Mesenchymal stem cell (in vitro differentiated cells and primary cell): ENCODE results near the gene RAD51B.

Source experiments
- DNase-seq: peaks from one replicate; pipeline ENCODE4 v3.0.0-alpha.2; 2013
- H2AFZ ChIP-seq: one replicate; pipeline ENCODE4 v1.6.1; 2013; ENCODE audit warnings: low read depth, mild to moderate bottlenecking, control low read depth, inconsistent platforms, low read length, moderate library complexity
- H2AK5ac ChIP-seq: 2 replicates; pipeline ENCODE4 v1.6.1; 2013; ENCODE audit warnings: low read length, moderate library complexity, mild to moderate bottlenecking, inconsistent platforms; ENCODE audit not compliant: severe bottlenecking
- H2BK120ac ChIP-seq: one replicate; pipeline ENCODE4 v1.6.1; 2013; ENCODE audit warnings: low read depth, mild to moderate bottlenecking, inconsistent platforms, low read length, moderate library complexity
- H2BK12ac ChIP-seq, 2 experiments: one replicate each; pipeline ENCODE4 v1.6.1; 2013; ENCODE audit warnings: inconsistent platforms in 2 of 2, low read length in 2 of 2, mild to moderate bottlenecking in 2 of 2, moderate library complexity in 2 of 2, control low read depth in 1 of 2
- H2BK15ac ChIP-seq: one replicate; pipeline ENCODE4 v1.6.1; 2013; ENCODE audit warnings: mild to moderate bottlenecking, low read depth, inconsistent platforms; ENCODE audit not compliant: poor library complexity, severe bottlenecking
- H2BK5ac ChIP-seq: 2 replicates; pipeline ENCODE4 v1.6.1; 2013; ENCODE audit warnings: low read depth, mild to moderate bottlenecking, low read length, control low read depth, inconsistent platforms; ENCODE audit not compliant: poor library complexity, severe bottlenecking
- H3K14ac ChIP-seq, 2 experiments: one replicate each; pipeline ENCODE4 v1.6.1; 2013; ENCODE audit warnings: inconsistent platforms in 2 of 2, low read length in 2 of 2, control low read depth in 1 of 2, mild to moderate bottlenecking in 1 of 2, moderate library complexity in 1 of 2
- H3K18ac ChIP-seq, 2 experiments: one replicate each; pipeline ENCODE4 v1.6.1; 2013; ENCODE audit warnings: inconsistent platforms in 2 of 2, low read length in 2 of 2, control low read depth in 1 of 2, low read depth in 1 of 2, mild to moderate bottlenecking in 1 of 2
- H3K23ac ChIP-seq, 2 experiments: one replicate each; pipeline ENCODE4 v1.6.1; 2013; ENCODE audit warnings: inconsistent platforms in 2 of 2, low read length in 2 of 2, mild to moderate bottlenecking in 2 of 2, moderate library complexity in 2 of 2, control low read depth in 1 of 2
- H3K27ac ChIP-seq: 2 replicates; pipeline ENCODE4 v1.5.1; 2013; ENCODE audit warnings: mild to moderate bottlenecking, moderate library complexity, low read length, control low read depth, inconsistent platforms; ENCODE audit not compliant: poor library complexity, severe bottlenecking
- H3K27me3 ChIP-seq, 2 experiments: 2 replicates each; pipeline versions ENCODE4 v1.6.1 to v1.7.0; 2013; ENCODE audit warnings: low read length in 2 of 2, mild to moderate bottlenecking in 2 of 2, moderate library complexity in 2 of 2, control low read depth in 1 of 2, inconsistent platforms in 1 of 2; ENCODE audit not compliant: control insufficient read depth in 1 of 2, insufficient read depth in 1 of 2
- H3K36me3 ChIP-seq, 2 experiments: 2 replicates each; pipeline versions ENCODE4 v1.6.1 to v1.7.0; 2013; ENCODE audit warnings: low read length in 2 of 2, control low read depth in 1 of 2, inconsistent platforms in 1 of 2, low read depth in 1 of 2, mild to moderate bottlenecking in 1 of 2; ENCODE audit not compliant: insufficient read depth in 2 of 2, control insufficient read depth in 1 of 2
- H3K4ac ChIP-seq, 2 experiments: one replicate each; pipeline ENCODE4 v1.6.1; 2013; ENCODE audit warnings: inconsistent platforms in 2 of 2, low read length in 2 of 2, mild to moderate bottlenecking in 2 of 2, moderate library complexity in 2 of 2, control low read depth in 1 of 2, low read depth in 1 of 2
- H3K4me1 ChIP-seq: 2 replicates; pipeline ENCODE4 v1.6.1; 2013; ENCODE audit warnings: low read depth, low read length, control low read depth; ENCODE audit not compliant: control insufficient read depth, insufficient read depth
- H3K4me2 ChIP-seq: 2 replicates; pipeline ENCODE4 v1.6.1; 2013; ENCODE audit warnings: low read length, mild to moderate bottlenecking, inconsistent platforms; ENCODE audit not compliant: poor library complexity, severe bottlenecking
- H3K4me3 ChIP-seq, 2 experiments: 2 replicates each; pipeline versions ENCODE4 v1.5.1 to v1.7.0; 2013; ENCODE audit warnings: low read length in 2 of 2, mild to moderate bottlenecking in 2 of 2, control low read depth in 1 of 2, low read depth in 1 of 2; ENCODE audit not compliant: insufficient read depth in 1 of 2
- H3K79me1 ChIP-seq: replicated peaks from 2 replicates; pipeline ENCODE4 v1.6.1; 2013; ENCODE audit warnings: mild to moderate bottlenecking, control low read depth, low read length, inconsistent platforms; ENCODE audit not compliant: poor library complexity, severe bottlenecking
- H3K9ac ChIP-seq: 2 replicates; pipeline ENCODE4 v1.7.0; 2013; ENCODE audit warnings: mild to moderate bottlenecking, low read length, moderate library complexity
- H3K9me3 ChIP-seq: 2 replicates; pipeline ENCODE4 v1.7.0; 2013; ENCODE audit warnings: mild to moderate bottlenecking, low read length; ENCODE audit not compliant: control insufficient read depth
- H4K8ac ChIP-seq: one replicate; pipeline ENCODE4 v1.6.1; 2013; ENCODE audit warnings: inconsistent platforms, mild to moderate bottlenecking, low read length, moderate library complexity
- H4K91ac ChIP-seq: one replicate; pipeline ENCODE4 v1.6.1; 2013; ENCODE audit warnings: mild to moderate bottlenecking, low read length, inconsistent platforms
- WGBS: methylation state at CpG from one replicate; pipeline ENCODE4 v1.1.7; 2013; ENCODE audit warnings: mixed read lengths; 5-methylcytosine and 5-hydroxymethylcytosine counted together

RAD51B gene

DNA sequence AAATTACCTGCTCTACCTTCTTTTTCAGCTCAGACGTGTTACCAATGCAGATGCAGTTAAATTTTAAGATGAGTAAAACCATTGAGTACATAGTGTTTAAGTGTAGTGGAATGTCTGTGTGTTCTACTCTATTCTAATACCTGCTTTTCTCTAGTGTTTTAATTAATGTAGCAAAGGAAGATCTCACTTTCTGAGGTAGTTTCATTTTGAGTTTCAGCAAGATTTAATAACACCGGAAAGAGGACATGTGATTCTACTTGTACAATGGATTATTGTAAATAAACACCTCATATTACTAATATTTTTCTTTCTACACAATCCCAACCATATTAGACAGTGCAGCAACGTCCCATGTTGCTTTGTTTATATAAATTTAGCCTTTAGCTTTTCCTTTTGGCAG lies 315.4 kb downstream of the RAD51B start:
- Histone ChIP-seq H2BK12ac (no peak overlapping the region), H3K36me3 (no peaks in the 10 kb centered on the region), H3K18ac (no peak overlapping the region), H3K4me2 (no peak overlapping the region), H3K23ac (no peak overlapping the region), H3K4ac (no peak overlapping the region), H3K14ac (no peak overlapping the region), H4K8ac (no peak overlapping the region), H3K9ac (peak overlapping the region; percentile 66), H2BK120ac (no peak overlapping the region), H3K9me3 (no peaks in the 10 kb centered on the region), H3K27ac (peak overlapping the region; percentile 92), H2BK5ac (no peak overlapping the region), H2BK15ac (no peak overlapping the region), H3K79me1 (no peaks in the 10 kb centered on the region), H4K91ac (no peak overlapping the region), H3K27me3 (no peaks in the 10 kb centered on the region), H3K4me3 (no peak overlapping the region), H3K4me1 (peaks cover 6% of the 10 kb centered on the region), H2AK5ac (peak overlapping the region; percentile 23), H2AFZ (no peak overlapping the region)
- no peak for DNase-seq
- 33% methylated on average over 1 of the region's 3 CpGs for WGBS

- Histone ChIP-seq H4K91ac (no peak overlapping the region), H3K79me1 (no peaks in the 10 kb centered on the region), H3K14ac (no peak overlapping the region), H4K8ac (no peak overlapping the region), H2BK15ac (no peak overlapping the region), H3K36me3 (no peaks in the 10 kb centered on the region), H2AK5ac (peak overlapping the region; percentile 23), H3K4me1 (peaks cover 6% of the 10 kb centered on the region), H2BK5ac (no peak overlapping the region), H3K4me2 (no peak overlapping the region), H3K18ac (no peak overlapping the region), H3K27me3 (no peaks in the 10 kb centered on the region), H3K4ac (no peak overlapping the region), H2AFZ (no peak overlapping the region), H3K27ac (peak overlapping the region; percentile 92), H2BK12ac (no peak overlapping the region), H3K9me3 (no peaks in the 10 kb centered on the region), H3K4me3 (no peak overlapping the region), H3K9ac (peak overlapping the region; percentile 66), H3K23ac (no peak overlapping the region), H2BK120ac (no peak overlapping the region)
- no CpG with 5 or more reads among the region's 2 CpGs for WGBS
- no peak for DNase-seq
Observed at GRCh38 chr14:68135566-68135965, 316.0 kb downstream of the RAD51B start.

- 0% methylated on average over 2 of the region's 3 CpGs for WGBS
- Histone ChIP-seq H3K23ac (no peak overlapping the region), H3K27me3 (no peaks in the 10 kb centered on the region)
Observed at GRCh38 chr14:68137704-68138619, 318.4 kb downstream of the RAD51B start.

DNA sequence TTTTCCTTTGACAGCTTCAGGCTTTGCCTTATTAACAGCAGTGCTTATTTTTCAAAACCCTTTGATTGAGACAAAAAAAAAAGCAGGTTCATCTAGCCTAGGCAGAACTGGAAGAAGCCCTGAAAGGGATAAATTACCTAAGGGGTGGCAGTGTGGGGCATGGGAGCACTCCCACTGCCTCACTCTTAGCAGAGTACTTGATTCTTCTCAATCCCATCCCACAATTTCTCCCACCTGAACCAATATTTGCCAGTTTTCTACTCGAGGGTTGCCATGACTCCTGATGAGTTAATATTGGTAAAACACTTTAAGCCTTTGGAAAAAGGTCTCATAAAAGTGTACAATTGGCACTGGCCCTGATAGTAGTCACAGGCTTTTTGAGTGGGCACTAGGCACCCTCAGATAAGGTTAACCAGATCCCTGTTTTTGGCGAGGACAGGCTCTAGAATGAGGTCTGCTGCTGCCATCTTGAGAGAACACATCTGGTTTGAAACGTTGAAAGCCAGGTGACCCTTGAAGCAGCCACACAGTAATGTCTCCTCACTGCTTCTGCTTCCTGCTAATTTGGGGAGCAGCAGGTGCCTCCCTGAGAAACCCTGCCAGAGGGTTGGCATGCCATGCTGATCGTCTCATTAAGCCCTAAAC lies 320.0 kb downstream of the RAD51B start:
- Histone ChIP-seq H3K18ac (peak overlapping the region; percentile 40 to 79), H2BK12ac (peak overlapping the region; percentile 66 to 69), H3K9ac (peak overlapping the region; percentile 94), H2AK5ac (peak overlapping the region; percentile 100), H3K4me1 (peaks cover 11% of the 10 kb centered on the region), H2BK5ac (peak overlapping the region; percentile 94), H2BK120ac (peak overlapping the region; percentile 86), H3K23ac (no peak overlapping the region), H3K4me3 (no peak overlapping the region), H2BK15ac (peak overlapping the region; percentile 36), H4K91ac (peak overlapping the region; percentile 87), H3K4ac (peak overlapping the region in 1 of 2 experiments; percentile 52), H4K8ac (peak overlapping the region; percentile 16), H3K4me2 (no peak overlapping the region), H3K9me3 (no peaks in the 10 kb centered on the region), H2AFZ (no peak overlapping the region), H3K27me3 (no peaks in the 10 kb centered on the region), H3K14ac (no peak overlapping the region), H3K27ac (peak overlapping the region; percentile 97), H3K79me1 (peaks cover 5% of the 10 kb centered on the region), H3K36me3 (no peaks in the 10 kb centered on the region)
- DNase-seq: no peak
- WGBS: 33% methylated on average over 4 of the region's 4 CpGs

More at GRCh38 chr14:68137704-68138619, 318.4 kb downstream of the RAD51B start:
- Histone ChIP-seq H4K91ac (peak overlapping the region; percentile 61), H3K9me3 (no peaks in the 10 kb centered on the region), H2BK120ac (no peak overlapping the region), H2AFZ (no peak overlapping the region), H2BK5ac (peak overlapping the region; percentile 93), H3K79me1 (no peaks in the 10 kb centered on the region), H3K4me3 (peak overlapping the region in 1 of 2 experiments; percentile 5), H3K9ac (peak overlapping the region; percentile 94), H4K8ac (peak overlapping the region; percentile 47), H3K27ac (peak overlapping the region; percentile 99), H3K4ac (no peak overlapping the region), H3K14ac (no peak overlapping the region), H2BK12ac (peak overlapping the region; percentile 21 to 46), H2AK5ac (peak overlapping the region; percentile 90), H3K18ac (no peak overlapping the region), H2BK15ac (no peak overlapping the region), H3K4me1 (peaks cover 9% of the 10 kb centered on the region), H3K36me3 (no peaks in the 10 kb centered on the region), H3K4me2 (no peak overlapping the region)
- DNase-seq: peak; percentile 97
